ENCODE measurements around the gene EMP1.

- TF ChIP-seq, protein P1, sequence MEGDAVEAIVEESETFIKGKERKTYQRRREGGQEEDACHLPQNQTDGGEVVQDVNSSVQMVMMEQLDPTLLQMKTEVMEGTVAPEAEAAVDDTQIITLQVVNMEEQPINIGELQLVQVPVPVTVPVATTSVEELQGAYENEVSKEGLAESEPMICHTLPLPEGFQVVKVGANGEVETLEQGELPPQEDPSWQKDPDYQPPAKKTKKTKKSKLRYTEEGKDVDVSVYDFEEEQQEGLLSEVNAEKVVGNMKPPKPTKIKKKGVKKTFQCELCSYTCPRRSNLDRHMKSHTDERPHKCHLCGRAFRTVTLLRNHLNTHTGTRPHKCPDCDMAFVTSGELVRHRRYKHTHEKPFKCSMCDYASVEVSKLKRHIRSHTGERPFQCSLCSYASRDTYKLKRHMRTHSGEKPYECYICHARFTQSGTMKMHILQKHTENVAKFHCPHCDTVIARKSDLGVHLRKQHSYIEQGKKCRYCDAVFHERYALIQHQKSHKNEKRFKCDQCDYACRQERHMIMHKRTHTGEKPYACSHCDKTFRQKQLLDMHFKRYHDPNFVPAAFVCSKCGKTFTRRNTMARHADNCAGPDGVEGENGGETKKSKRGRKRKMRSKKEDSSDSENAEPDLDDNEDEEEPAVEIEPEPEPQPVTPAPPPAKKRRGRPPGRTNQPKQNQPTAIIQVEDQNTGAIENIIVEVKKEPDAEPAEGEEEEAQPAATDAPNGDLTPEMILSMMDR (IDR thresholded peaks at IDR 0.05): no peak
- TF ChIP-seq POLR2A (IDR thresholded peaks at IDR 0.05) (no peak), POLR2AphosphoS5 (IDR thresholded peaks at IDR 0.05) (no peak)
These were observed 2.9 kb upstream of the EMP1 start for GRCh38 chr12:13193505-13194231.
